ENCODE data around the gene CD109. TPM values are rescaled to one million over a fixed set of nuclear protein-coding genes. Genes with fewer than 3 reads are reported as not detected.

CD109 gene
- total RNA-seq, 1 donor from 2014 or later = 25.0 TPM

- Histone ChIP-seq H3K9me3 (no peaks in the 10 kb centered on the region), H3K27ac (no peak overlapping the region), H3K4me3 (no peak overlapping the region), H3K4me1 (no peaks in the 10 kb centered on the region), H3K27me3 (ENCODE audit: low read depth) (no peaks in the 10 kb centered on the region), H3K36me3 (no peaks in the 10 kb centered on the region)
- ATAC-seq (no peak), DNase-seq (no peak)
- intact Hi-C loops (cut with DNase I) = no loop called here
- no peak for TF ChIP-seq CTCF (IDR thresholded peaks at IDR 0.05)
Observed at GRCh38 chr6:73817253-73817652, 121.2 kb downstream of the CD109 start.

GRCh38 chr6:73823046-73823735, 127.2 kb downstream of the CD109 start:
- H3K9me3 ChIP-seq = no peaks in the 10 kb centered on the region
- H3K4me1 ChIP-seq = no peaks in the 10 kb centered on the region
- ATAC-seq = peak; percentile 55 to 61
- no peak for DNase-seq
- H3K36me3 ChIP-seq = no peaks in the 10 kb centered on the region
- intact Hi-C loops (cut with DNase I) = no loop called here
- no peak overlapping the region for H3K4me3 ChIP-seq
- no peak overlapping the region for H3K27ac ChIP-seq
- H3K27me3 ChIP-seq (ENCODE audit: low read depth) = no peaks in the 10 kb centered on the region
- TF ChIP-seq CTCF (IDR thresholded peaks at IDR 0.05) = no peak

GRCh38 chr6:73823832-73824231, 127.8 kb downstream of the CD109 start:
- ATAC-seq = no peak
- Histone ChIP-seq H3K27ac (no peak overlapping the region), H3K4me1 (no peaks in the 10 kb centered on the region), H3K27me3 (ENCODE audit: low read depth) (no peaks in the 10 kb centered on the region), H3K4me3 (no peak overlapping the region), H3K36me3 (no peaks in the 10 kb centered on the region), H3K9me3 (no peaks in the 10 kb centered on the region)
- no peak for TF ChIP-seq CTCF (IDR thresholded peaks at IDR 0.05)
- DNase-seq = no peak
- intact Hi-C loops (cut with DNase I) = no loop called here

GRCh38 chr6:73826571-73826970, 130.6 kb downstream of the CD109 start:
- ATAC-seq (no peak), DNase-seq (no peak)
- no peaks in the 10 kb centered on the region for H3K9me3 ChIP-seq
- no peak overlapping the region for H3K4me3 ChIP-seq
- H3K4me1 ChIP-seq = no peaks in the 10 kb centered on the region
- no peaks in the 10 kb centered on the region for H3K27me3 ChIP-seq (ENCODE audit: low read depth)
- no peak for TF ChIP-seq CTCF (IDR thresholded peaks at IDR 0.05)
- H3K27ac ChIP-seq = no peak overlapping the region
- intact Hi-C loops (cut with DNase I) = no loop called here
- H3K36me3 ChIP-seq = no peaks in the 10 kb centered on the region

GRCh38 chr6:73830119-73830518, 134.1 kb downstream of the CD109 start:
- H3K36me3 ChIP-seq = no peaks in the 10 kb centered on the region
- no peak for ATAC-seq
- no peak for TF ChIP-seq CTCF (IDR thresholded peaks at IDR 0.05)
- intact Hi-C loops (cut with DNase I) = no loop called here
- H3K4me3 ChIP-seq = no peak overlapping the region
- no peaks in the 10 kb centered on the region for H3K9me3 ChIP-seq
- H3K27ac ChIP-seq = no peak overlapping the region
- no peaks in the 10 kb centered on the region for H3K4me1 ChIP-seq
- DNase-seq = no peak
- no peaks in the 10 kb centered on the region for H3K27me3 ChIP-seq (ENCODE audit: low read depth)
